ENCODE measurements around the gene UBE2D3. TPM values are rescaled to one million over a fixed set of nuclear protein-coding genes. Genes with fewer than 3 reads are reported as not detected.
"Not testable (repeated sequence)": the region's sequence is repeated elsewhere in the genome, so short reads cannot be mapped to it uniquely, and the experiment has no call there.

Gene UBE2D3
- 207 TPM for total RNA-seq

DNA sequence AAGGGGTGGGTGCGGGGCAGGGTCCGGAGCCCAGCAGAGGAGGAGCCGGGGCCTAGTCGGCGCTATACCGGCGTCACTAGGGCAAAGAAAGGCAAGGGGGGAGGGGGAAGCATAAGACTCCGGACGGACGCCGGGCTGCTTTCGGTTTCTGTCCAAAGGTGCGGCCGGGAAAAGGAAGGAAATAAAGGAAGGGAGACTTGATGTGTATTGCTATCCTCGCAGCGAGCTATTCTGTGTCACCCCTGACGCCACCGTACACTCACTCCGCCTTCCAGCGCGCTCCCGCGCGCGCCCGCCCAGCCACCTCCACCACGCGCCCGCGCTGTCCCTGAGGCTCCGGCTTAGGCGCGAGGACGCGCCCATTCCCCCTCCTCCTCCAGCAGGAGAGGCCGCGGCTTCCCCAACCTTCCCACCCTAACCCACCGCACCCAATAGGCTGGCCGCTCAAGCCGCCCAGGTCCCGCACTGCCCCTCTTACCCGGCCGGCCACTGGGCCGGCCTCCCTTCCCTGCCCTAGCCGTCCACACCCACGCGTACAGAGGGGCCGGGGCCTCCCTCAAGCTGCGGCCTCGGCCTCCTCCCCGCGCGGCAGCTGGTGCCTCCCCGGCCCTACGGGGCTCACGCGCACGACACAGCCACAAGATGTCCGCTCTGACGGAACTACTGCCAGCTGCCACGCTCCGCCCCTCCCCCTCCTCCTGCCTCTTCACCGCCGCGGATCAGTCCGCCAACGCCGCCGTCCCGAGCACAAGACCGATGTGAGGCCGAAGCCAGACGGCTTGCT, at the start of gene UBE2D3:
Gene UBE2D3, minus strand, starts transcription at position 662 of the 784 bp plus-strand sequence. CDS start 1,043 bp downstream, outside the sequence.
- peak; percentile 76 for ATAC-seq

DNA sequence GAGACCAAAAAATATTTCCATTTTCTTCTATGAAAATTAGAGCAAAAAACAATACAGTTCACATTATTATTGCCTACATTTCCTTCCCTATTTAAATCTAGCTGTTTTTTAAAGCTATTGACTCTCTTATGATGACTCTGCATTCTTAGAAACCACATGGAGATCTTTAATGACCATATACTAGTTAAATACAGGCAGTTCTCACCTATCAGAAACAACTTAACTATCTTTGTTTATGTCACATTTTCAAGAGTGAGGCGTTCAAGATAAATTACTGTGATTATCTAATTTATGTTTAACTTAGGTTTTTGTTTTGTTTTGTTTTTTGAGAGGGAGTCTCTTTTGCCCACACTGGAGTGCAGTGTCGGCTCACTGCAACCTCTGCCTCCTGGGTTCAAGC, 44.4 kb upstream of the UBE2D3 start:
- no peak for ATAC-seq

DNA sequence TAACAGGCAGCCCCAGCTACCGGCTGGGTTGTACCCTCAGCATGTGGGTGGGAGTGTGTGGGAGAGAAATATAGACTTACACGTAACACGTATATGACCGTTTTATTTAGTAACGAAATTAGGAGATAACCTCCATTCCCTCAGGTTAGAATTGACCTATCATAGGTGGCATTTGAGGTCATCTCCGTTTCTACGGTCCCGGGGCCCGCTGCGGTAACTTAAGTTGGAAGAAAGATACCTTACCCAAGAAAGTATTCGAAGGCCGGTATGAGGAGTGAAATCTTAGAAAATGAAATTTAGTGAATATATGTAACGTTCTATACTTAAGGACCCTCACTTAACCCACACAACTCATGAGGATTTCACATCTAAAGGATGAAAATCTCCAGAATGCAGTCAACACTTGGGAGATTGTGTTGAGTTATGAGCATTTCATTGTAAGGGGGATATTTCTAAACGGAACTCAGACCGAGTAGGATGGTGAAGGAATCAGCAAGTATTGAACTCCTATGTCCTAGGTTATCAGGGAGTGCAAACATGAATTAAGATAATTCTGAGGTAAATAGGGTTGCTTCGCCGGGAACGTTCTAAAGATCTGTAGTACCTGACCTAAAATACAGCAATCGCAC, 42.3 kb upstream of the UBE2D3 start:
- no peak for ATAC-seq

DNA sequence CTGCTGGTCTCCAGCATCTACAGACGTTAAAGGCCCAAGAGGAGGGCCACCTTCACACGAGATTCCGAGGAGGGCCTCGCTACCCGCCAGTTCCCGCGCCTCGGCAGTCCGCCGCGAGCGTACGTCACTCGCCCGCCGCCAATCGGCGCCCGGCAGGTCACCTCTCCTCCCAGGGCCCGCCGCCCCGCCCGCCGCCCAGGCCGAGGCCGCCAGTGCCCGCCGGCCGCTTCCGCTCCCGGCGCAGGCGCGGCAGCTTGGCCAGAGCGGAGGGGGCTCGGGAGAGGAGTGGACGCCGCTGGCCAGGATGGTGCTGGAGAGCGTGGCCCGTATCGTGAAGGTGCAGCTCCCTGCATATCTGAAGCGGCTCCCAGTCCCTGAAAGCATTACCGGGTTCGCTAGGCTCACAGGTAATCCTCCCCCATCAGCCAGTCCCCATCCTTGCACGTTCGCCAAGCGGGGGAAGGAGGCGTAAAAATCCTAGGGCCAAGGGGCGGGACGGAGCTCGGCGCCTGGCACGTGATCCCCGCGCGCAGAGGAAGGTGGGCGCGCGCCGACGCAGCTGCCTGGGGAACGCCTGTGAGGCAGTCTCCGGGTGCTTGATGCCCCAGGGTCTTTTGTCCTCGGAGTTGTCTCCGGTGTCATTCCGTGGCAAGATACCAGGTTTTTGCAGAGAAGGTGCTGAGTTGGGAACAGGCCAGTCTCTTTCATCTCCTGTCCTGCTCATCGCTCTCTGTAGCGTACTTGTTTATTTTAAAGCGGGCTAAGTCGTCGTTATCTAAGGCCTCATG, 41.6 kb upstream of the UBE2D3 start, which contains the start of gene CISD2:
Gene CISD2, plus strand, starts transcription at position 212 of the 788 bp plus-strand sequence. Its CDS starts 93 bp downstream, at position 305.
- peak; percentile 98 for ATAC-seq

DNA sequence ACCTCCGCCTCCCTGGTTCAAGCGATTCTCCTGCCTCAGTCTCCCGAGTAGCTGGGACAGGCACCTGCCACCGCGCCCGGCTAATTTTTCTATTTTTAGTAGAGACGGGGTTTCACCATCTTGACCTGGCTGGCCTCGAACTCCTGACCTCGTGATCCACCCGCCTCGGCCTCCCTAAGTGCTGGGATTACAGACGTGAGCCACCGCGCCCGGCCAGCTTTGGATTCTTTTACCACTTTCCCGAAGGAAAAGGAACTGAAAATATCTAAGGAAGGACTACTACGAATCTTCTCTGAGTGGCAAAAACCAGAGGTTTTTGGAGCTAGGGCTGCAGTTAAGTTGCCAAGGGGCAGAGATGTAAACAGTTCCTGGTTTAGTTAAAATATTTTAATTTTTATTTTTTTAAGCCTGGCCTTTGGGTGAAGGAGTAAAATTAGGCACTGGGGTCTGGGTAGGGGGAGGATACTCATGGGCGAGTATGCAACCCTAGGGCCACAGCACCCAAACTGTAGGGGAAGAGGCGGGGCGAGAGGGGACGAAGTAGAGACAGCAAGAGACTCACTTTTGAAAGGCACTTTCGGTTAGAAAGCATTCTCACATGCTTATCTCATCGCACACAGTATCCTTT, 40.9 kb upstream of the UBE2D3 start:
- ATAC-seq, result peak; percentile 54

DNA sequence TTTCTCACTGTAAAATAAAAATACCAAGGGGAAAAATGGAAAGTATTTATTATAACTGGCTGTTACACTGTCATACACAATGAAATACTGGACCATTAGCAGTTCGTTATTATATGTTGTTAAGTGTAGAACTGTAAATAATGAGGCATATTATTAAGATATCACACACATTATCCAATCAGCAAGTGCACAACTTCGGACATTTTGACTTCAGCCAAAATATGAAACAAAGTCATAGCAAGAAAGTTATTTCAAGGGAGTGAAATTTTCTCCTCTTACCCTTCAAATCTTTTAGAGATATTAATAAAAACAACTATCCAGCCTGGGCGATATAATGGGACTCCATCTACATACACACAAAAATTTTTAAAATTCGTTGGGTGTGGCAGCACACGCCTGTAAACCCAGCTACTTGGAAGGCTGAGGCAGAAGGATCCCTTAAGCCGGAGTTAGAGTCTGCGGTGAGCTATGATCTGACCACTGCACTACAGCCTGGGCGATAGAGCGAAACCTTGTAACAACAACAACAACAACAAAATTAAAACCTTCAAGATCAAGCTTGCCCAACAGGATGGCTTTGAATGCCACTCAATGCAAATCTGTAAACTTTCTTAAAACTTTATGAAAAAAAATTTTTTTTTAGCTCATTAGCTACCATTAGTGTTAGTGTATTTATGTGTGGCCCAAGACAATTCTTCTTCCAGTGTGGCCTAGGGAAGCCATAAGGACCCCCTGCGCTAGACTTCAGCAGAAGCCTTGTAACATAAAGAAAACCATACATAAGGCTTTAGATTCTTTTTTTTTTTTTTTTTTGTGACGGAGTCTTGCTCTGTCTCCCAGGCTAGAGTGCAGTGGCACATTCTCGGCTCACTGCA, 40.2 kb upstream of the UBE2D3 start:
- ATAC-seq, result no peak

DNA sequence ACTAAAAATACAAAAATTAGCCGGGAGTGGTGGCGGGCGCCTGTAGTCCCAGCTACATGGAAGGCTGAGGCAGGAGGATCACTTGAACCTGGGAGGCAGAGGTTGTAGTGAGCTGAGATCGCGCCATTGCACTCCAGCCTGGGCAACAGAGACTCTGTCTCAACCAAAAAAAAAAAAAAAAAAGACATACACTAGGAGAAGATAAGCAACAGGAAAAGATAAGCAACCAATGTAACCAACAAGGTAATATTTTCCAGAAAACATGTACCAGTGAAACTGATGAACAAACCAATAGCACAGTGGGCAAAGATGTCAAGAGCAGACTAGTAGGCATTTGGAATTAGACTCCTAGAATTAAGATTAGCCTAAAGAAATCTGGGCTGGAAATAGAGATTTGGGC, 38.0 kb upstream of the UBE2D3 start:
- not testable (repeated sequence) for ATAC-seq

DNA sequence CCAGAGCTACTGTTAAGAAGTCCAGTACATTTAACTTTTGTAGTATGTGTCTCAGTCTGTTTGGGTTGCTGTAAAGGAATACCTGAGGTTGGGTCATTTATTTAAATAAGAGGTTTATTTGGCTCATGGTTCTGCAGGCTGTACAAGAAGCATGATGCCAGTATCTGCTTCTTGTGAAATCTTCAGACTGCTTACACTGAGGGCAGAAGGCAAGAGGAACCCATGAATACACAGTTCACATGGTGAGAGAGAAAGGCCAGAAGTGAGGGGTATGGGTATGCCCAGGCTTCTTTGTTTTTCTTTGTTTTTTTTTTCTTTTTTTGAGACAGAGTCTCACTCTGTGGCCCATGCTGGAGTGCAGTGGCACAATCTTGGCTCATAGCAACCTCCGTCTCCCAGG, 35.4 kb upstream of the UBE2D3 start:
- no peak for ATAC-seq

DNA sequence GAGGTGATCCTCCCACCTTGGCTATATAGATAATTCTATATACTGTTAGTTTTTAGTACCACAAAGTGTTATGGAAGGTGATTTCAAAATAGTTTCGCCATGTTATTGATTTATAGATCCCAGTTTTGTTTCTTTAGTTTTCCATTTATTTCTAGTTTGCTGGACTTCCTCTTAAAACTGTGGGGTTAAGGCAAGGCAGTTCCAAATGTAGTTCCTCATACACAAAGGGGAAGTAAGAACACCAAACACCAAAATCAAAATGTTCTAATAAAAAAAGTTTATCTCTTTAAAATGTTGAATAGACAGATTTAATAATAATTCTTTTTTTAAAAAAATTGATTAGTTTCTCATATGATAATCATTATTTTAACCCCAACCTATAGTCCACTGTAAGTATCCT, 34.7 kb upstream of the UBE2D3 start:
- ATAC-seq, result no peak

DNA sequence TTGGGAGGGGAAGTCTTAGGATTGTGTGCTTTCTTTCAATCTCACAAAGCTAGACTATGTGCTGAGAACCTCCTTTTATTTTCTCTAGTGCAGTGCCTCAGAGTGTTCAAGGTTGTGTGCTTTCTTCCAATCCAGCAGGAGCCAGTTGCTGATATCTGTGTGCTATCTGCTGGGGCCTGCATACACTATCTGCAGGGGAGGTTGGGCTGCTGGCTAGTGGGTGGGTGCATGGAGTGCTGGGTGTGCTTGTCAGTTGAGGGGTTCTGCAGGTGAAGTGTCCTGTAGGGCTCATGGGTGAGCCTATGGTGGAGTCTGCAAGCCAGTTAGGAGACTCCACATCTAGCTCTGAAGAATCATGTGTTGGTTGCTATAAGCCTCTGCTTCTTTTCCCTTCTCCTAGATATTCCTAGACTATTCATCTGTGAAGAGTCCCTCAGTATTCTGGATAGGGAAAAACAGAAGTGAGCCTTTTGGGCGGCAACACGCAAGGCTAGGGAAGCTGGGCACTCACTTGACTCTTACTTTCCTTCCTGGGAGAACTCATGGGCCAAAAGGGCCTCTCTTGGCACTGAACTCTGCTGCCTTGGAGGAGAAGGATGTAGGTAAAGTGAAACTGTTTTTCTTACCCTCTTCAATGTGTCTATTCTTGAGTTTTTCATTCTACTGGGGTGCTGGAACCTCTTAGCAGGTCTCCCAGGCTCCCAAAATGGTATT, 33.4 kb upstream of the UBE2D3 start:
- no peak for ATAC-seq

DNA sequence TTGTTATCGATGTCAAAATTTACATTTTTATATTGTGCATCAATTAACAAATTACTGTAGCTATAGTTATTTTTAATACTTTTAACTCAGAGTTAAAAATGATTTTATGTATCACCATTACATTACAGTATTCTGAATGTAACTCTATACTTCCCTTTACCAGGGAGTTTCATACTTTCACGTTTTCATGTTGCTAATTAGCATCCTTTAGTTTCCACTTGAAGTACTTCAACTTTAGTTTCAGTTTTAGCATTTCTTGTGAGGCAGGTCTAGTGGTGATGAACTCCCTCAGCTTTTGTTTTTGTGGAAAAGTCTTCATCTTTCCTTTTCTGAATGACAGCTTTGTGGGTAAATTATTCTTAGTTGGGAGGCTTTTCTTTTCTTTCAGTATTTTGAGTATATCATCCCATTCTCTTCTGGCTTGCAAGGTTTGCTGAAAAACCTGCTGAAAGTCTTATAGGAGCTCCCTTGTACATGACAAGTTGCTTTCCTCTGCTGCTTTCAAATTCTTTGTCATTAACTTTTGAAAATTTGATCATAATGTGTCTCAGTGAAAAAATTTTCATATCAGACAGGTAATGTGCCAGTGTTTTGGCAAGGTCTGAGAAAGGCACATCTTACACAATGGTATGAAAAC, 31.6 kb upstream of the UBE2D3 start:
- ATAC-seq, result no peak

DNA sequence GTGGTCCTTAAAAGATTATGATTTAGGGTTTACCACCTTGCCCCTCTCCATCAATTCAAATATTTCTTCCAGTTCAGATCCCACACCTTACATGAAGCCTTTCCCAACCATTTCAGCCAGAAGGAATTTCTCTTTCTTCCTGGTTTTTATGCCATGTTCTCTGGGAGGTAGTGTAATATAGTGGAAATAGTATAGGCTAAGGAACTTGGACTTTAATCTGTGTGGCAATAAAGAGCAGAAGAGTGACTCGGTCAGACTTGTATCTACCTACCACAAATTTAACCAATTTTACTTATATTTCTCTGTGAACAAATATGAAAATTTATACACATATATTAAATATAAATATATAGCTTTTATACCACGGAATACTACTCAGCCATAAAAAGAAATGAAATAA, 23.0 kb upstream of the UBE2D3 start:
- ATAC-seq, result no peak

DNA sequence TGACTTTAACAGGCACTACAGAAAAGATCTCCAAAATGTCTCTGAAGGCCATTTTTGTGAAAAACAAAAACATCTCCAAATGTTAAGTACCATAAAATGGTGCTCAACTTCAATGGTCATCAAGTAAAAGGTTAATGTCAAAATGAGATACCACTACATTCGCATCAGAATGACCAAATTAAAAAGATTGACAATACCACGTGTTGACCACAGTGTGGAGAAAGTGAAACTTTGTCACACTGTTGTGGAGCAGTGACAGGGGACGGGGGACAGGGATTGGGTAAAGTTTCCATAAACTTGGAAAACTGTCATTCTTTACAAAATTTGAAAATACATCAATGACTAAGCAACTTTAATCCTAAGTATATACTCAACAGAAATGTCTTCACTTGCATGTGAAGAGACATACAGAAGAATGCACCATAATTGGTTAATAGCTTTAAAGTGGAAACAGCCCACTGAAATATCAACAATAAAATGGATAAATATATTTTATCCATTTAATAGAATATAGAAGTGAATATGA, 22.3 kb upstream of the UBE2D3 start:
- no peak for ATAC-seq

DNA sequence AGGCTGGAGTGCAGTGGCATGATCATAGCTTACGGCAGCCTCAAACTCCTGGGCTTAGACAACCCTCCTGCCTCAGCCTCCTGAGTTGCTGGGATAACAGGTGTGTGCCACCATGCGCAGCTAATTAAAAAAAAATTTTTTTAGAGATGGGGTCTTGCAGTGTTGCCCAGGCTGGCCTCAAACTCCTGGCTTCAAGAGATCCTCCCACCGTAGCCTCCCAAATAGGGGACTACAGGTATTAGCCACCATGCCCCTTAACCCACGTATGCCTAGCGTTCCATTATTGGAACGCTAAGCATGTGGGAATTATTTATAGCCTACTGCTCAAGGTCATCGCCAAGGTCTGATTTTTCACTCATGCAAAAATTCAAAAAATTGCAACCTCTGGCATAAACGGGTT, 20.3 kb upstream of the UBE2D3 start:
- ATAC-seq, result no peak

DNA sequence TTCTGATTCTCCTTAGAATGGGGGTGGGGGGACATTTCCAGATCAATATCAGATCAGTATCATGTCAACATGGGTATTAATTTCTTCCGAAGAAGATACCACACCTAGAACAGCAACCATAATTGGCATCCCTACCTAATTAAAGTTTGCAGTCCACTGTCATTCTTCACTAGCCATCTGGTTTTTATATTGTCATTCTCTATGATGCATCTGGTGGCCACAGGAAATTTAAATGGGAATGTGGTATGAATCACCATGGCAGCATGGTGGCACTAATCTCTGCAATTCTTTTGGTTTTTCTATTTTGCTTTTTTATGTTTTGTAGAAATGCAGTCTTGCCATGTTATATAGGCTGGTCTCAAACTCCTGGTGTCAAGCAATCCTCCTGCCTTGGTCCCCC, 16.6 kb upstream of the UBE2D3 start:
- ATAC-seq, result no peak

DNA sequence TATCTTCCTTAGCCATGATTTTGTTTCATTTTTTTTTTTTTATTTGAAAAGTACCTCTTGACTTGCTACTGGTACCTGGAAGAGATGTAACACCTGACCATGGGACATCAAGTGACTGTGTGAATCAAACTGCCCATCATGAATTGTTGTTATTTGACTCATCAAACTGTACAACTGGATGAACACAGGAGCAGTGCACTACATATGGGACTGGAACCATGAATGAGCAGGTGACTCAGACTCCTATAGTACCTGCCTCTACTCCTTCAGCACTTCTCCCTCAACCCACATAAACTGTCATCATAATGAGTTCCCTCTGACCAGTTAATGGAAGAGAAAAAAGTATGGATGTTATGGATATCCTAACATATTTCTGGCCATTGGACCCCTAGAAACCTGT, 15.9 kb upstream of the UBE2D3 start:
- peak; percentile 85 for ATAC-seq

DNA sequence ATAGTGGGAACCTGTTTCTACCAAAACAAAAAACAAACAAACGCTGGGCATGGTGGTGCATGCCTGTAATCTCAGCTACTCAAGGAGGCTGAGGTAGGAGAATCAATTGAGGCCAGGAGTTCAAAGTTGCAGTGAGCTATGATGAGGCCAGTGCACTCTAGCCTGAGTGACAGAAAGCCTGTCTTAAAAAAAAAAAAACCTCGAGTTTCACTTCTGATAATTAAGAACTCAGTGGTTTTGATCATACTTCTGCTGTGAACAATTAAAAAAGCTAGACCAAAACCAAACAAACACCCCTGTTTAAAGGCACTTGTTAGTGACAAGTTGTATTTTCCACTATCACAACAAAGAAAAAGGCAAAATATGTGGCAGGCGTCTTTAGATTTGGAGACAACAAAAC, 15.0 kb upstream of the UBE2D3 start:
- ATAC-seq, result no peak

DNA sequence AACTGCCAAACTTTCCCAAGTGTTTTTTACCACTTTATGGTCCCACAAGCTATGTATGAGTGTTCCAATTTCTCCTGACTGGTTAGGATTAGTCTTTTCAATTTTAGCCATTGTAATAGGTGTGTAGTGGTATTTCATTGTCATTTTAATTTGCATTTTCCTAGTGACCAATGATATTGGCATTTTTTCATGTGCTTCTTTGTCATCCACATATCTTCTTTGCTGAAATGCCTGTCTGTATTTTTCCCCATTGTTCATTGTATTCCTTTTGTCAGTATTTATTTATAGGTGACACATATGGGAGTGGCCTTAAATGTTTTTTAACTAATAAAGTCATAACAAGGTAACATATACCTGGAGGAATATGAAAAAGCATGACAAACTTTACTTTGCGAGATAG, 9.2 kb upstream of the UBE2D3 start:
- peak; percentile 57 for ATAC-seq

DNA sequence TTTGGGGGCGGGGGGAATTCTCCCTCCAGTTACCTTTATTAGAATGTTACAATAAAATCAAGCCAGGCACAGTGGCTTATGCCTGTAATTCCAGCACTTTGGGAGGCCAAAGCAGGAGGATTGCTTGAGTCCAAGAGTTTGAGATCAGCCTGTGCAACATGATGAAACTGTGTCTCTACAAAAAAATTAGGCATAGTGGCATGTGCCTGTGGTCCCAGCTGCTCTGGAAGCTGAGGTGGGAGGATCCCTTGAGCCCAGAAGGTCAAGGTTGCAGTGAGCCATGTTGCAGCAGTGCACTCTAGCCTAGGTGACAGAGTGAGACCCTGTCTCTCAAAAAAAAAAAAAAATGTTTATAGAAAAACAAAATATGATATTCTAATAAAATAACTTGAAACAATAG, 5.3 kb upstream of the UBE2D3 start:
- ATAC-seq, result no peak

DNA sequence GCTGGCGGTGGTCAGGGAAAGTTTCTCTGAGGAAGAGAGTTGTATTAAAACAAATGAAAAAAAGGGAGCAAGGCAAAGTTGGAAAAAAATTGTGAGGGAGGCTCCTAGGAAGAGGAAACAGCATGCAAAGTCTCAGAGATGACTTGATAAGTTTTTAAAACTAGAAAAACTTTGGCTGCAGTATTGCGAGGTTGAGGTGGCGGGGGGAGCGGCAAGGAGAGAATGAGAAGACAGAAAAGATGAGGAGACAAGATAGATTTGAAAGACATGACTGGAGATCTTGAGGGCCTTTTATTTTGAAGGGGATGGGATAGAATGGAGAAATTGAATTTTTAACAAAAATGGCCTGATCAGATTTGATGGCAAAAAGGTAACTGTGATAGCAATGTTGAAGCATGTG, 4.8 kb upstream of the UBE2D3 start:
- no peak for ATAC-seq

Data from esophagus mucosa (tissue), 1 donor.